Measurements from ENCODE around the gene HLA-DPB1.

DNA sequence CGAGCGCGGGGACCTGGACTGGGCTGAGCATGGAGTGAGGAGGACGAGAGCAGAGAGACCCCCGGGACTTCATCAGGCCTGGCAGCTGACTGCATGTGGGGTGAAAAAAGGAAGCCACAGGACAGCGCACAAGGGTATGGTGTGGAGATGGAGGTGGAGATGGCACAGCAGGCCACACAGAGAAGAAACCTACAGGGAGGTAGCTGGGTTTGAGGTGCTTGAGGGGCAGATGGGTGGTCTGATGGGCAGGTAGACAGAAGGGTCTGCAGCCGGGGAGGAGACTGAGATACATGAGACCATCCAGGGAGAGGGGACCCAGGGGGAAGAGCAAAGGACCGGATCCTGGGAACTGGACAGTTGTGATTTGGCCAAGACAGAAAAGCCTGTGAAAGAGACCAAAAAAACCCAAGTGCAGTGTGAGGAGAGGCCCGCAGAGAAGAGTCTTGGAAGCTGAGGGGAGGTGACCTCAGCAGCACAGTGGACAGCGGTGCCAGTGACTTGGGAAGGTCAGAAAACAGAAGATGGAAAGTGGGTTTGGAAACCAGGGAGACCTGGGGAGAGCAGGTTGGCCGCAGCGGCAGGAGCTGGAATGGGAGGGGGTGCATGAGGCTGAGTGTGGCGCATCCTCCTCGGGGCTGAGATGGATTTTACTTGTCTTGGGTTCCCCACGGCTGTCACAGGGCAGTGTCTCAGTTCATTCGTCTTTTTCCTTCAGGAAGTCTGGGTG lies 5.5 kb downstream of the HLA-DPB1 start:
- TF ChIP-seq, protein P1, sequence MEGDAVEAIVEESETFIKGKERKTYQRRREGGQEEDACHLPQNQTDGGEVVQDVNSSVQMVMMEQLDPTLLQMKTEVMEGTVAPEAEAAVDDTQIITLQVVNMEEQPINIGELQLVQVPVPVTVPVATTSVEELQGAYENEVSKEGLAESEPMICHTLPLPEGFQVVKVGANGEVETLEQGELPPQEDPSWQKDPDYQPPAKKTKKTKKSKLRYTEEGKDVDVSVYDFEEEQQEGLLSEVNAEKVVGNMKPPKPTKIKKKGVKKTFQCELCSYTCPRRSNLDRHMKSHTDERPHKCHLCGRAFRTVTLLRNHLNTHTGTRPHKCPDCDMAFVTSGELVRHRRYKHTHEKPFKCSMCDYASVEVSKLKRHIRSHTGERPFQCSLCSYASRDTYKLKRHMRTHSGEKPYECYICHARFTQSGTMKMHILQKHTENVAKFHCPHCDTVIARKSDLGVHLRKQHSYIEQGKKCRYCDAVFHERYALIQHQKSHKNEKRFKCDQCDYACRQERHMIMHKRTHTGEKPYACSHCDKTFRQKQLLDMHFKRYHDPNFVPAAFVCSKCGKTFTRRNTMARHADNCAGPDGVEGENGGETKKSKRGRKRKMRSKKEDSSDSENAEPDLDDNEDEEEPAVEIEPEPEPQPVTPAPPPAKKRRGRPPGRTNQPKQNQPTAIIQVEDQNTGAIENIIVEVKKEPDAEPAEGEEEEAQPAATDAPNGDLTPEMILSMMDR (conservative IDR thresholded peaks at IDR 0.05), result no peak
- TF ChIP-seq EZH2 (IDR thresholded peaks at IDR 0.05; ENCODE audit: low read depth), result no peak

Data from PC-9 (cell line).